Type B pancreatic cell (in vitro differentiated cells): ENCODE measurements around the gene KCNV2. TPM values are rescaled to one million over a fixed set of nuclear protein-coding genes. Genes with fewer than 3 reads are reported as not detected.

Experiments
- DNase-seq: peaks from one replicate; pipeline ENCODE4 v3.0.0; 2021; ENCODE audit warnings: mixed read lengths; ENCODE audit not compliant: unreplicated experiment; ENCODE audit errors: extremely low spot score
- H3K27ac Mint-ChIP-seq: 2 replicates; pipeline ENCODE4 v1.8.0; 2021; ENCODE audit warnings: mild to moderate bottlenecking, mixed read lengths
- H3K27me3 Mint-ChIP-seq: 2 replicates; pipeline ENCODE4 v1.8.0; 2021; ENCODE audit warnings: mixed read lengths
- H3K36me3 Mint-ChIP-seq: 2 replicates; pipeline ENCODE4 v1.8.0; 2021; ENCODE audit warnings: mixed read lengths
- H3K4me1 Mint-ChIP-seq: one replicate; pipeline ENCODE4 v1.8.0; 2021; ENCODE audit warnings: mixed read lengths; ENCODE audit not compliant: unreplicated experiment
- H3K4me3 Mint-ChIP-seq: 2 replicates; pipeline ENCODE4 v1.8.0; 2021; ENCODE audit warnings: mild to moderate bottlenecking, mixed read lengths
- H3K9me3 Mint-ChIP-seq: 2 replicates; pipeline ENCODE4 v1.8.0; 2021; ENCODE audit warnings: mixed read lengths
- long read RNA-seq: library from polyadenylated mRNA; unstranded; transcript quantifications from one replicate; pipeline ENCODE4 v2.0.0, GENCODE V29; 2020
- total RNA-seq: library from RNA; stranded (reverse); gene quantifications from 2 replicates; pipeline ENCODE4 v1.2.1, GENCODE V29; 2021; ENCODE audit warnings: low replicate concordance
- TF ChIP-seq, protein P1 (sequence below): fragments of 200-600 bp; sonication (generic); conservative IDR thresholded peaks from 2 replicates; pipeline ENCODE4 v1.5.0; 2021; ENCODE audit warnings: antibody characterized with exemption, mild to moderate bottlenecking

KCNV2 gene
- total RNA-seq = not detected in 2 replicates
- long read RNA-seq = 0 reads

DNA sequence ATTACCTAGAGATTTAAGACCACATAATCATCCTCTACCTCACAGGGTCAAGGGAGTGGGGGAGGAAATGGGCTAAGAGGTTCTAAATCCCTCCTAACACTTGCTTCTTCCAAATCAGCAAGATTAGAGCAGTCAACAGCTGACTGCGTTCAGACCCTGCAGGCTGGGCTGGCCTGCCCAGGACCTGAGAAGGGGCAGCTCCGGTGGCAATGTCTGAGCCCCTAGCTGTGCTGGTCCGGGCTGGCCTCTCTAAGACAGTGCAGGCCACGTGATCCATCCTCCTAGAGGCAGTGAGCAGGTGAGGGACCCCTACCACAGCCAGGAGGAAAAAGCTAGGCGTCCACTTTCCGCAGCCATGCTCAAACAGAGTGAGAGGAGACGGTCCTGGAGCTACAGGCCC is at the start of gene KCNV2:
Gene KCNV2 (plus strand): TSS at position 126 of the 400 bp plus-strand sequence. CDS start 230 bp downstream, at position 356.
- Mint-ChIP-seq H3K9me3 (no peaks in the 10 kb centered on the region), H3K4me1 (peaks cover 6% of the 10 kb centered on the region), H3K27ac (no peak within 1 kb of the TSS), H3K36me3 (peaks cover 11% of the 10 kb centered on the region), H3K4me3 (no peak within 1 kb of the TSS), H3K27me3 (no peaks in the 10 kb centered on the region)
- TF ChIP-seq, protein P1, sequence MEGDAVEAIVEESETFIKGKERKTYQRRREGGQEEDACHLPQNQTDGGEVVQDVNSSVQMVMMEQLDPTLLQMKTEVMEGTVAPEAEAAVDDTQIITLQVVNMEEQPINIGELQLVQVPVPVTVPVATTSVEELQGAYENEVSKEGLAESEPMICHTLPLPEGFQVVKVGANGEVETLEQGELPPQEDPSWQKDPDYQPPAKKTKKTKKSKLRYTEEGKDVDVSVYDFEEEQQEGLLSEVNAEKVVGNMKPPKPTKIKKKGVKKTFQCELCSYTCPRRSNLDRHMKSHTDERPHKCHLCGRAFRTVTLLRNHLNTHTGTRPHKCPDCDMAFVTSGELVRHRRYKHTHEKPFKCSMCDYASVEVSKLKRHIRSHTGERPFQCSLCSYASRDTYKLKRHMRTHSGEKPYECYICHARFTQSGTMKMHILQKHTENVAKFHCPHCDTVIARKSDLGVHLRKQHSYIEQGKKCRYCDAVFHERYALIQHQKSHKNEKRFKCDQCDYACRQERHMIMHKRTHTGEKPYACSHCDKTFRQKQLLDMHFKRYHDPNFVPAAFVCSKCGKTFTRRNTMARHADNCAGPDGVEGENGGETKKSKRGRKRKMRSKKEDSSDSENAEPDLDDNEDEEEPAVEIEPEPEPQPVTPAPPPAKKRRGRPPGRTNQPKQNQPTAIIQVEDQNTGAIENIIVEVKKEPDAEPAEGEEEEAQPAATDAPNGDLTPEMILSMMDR = no peak
- no peak for DNase-seq

DNA sequence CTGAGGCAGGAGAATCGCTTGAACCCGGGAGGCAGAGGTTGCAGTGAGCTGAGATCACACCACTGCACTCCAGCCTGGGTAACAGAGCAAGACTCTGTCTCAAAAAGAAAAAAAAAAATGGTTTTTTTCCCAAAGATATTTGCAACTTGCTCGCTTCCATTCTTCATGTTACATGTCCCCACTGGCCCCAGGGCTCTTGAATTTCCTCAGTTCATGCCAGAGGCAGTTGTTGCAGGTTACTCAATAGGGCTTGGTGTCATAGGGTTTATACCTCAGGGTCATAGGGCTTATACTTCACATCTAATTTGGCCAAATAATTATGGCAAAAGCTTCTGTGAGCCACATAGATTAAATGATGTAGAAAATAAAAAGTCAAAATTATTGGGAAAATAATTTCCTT is 44.1 kb upstream of the KCNV2 start:
- H3K27me3 Mint-ChIP-seq = no peaks in the 10 kb centered on the region
- peaks cover 9% of the 10 kb centered on the region for H3K4me1 Mint-ChIP-seq
- no peak overlapping the region for H3K4me3 Mint-ChIP-seq
- H3K27ac Mint-ChIP-seq = no peak overlapping the region
- TF ChIP-seq, protein P1 = no peak
- H3K36me3 Mint-ChIP-seq = no peaks in the 10 kb centered on the region
- no peaks in the 10 kb centered on the region for H3K9me3 Mint-ChIP-seq
- no peak for DNase-seq

DNA sequence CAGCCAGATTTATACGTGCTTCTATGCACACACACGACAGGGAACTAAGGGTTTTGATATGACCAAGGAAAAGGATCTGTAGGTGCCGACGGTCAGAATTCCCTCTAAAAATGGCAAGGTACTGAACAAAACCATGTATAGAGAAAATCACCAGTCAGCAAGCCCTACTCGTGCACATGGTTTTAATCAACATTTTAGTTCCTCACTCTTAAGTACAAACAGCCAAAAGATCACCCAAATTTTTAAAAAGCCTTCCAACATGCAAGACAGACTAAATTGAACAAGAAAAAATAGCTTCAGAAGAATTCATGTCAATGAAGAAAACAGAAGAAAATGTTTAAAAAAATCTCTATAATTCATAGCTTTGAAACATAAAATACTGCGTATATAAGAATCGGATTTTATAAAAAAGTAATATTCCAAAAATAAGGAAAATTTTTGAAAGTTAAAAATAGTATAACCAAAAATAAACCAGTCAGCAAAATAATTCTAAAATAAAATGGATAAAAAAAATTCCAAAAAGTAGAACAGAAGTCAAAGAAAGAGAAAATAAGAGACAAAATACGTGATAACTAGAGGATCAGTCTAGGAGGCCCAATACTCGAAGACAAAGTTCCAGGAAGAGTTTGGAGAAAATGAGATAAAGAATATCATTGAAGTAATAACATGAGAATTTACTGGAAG is 43.0 kb upstream of the KCNV2 start:
- Mint-ChIP-seq H3K36me3 (no peaks in the 10 kb centered on the region), H3K4me3 (no peak overlapping the region), H3K9me3 (no peaks in the 10 kb centered on the region), H3K27me3 (no peaks in the 10 kb centered on the region), H3K27ac (no peak overlapping the region), H3K4me1 (peaks cover 9% of the 10 kb centered on the region)
- no peak for DNase-seq
- TF ChIP-seq, protein P1 = no peak

DNA sequence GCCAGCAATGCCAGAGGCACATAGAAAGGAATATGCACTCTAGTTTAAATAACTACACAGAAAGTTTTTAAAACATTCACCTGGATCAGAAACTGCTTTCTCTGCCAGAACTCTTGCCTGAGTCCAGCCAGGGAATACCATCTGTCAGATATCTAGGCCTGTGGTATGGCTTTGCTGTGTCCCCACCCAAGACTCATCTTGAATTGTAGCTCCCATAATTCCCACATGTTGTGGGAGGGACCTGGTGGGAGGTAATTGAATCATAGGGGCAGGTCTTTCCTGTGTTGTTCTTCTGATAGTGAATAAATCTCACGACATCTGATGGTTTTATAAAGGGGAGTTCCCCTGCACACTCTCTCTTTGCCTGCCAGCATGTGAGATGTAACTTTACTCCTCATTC is 41.5 kb upstream of the KCNV2 start:
- Mint-ChIP-seq H3K4me3 (no peak overlapping the region), H3K27ac (no peak overlapping the region), H3K27me3 (no peaks in the 10 kb centered on the region), H3K9me3 (peaks cover under 1% of the 10 kb centered on the region), H3K4me1 (peaks cover 9% of the 10 kb centered on the region), H3K36me3 (no peaks in the 10 kb centered on the region)
- DNase-seq = no peak
- TF ChIP-seq, protein P1 = no peak

DNA sequence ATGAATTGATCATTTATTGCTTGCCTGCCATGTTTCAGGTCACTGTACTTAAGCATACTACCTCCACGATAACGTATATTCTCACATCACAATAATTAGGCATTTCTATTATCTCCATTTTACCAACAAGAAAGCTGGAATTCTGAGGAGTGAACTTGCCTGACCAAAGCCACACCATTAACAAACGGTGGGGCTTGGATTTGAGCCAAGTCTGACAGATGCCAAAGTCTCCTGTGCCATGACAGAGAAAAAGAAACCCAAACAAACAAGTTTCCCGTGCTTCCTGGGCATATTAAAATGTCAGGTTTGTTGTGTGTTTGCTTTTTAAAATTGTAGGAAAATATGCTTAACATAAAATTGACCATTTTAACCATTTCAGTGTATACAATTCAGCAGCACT is 40.8 kb upstream of the KCNV2 start:
- H3K9me3 Mint-ChIP-seq = peaks cover 4% of the 10 kb centered on the region
- no peak overlapping the region for H3K27ac Mint-ChIP-seq
- peaks cover 9% of the 10 kb centered on the region for H3K4me1 Mint-ChIP-seq
- TF ChIP-seq, protein P1 = no peak
- no peak overlapping the region for H3K4me3 Mint-ChIP-seq
- peaks cover 4% of the 10 kb centered on the region for H3K36me3 Mint-ChIP-seq
- no peak for DNase-seq
- no peaks in the 10 kb centered on the region for H3K27me3 Mint-ChIP-seq
